NK-92 treated with Interleukin-12 subunit alpha and Interleukin-12 subunit beta, amount 100 ng/mL, for 24 hours (cell line): ENCODE data around the gene KIF3C.

ENCODE experiments used
- DNase-seq: peaks from one replicate; lab custom pipeline; 2025; lab: John Stamatoyannopoulos, UW

KIF3C gene

DNA sequence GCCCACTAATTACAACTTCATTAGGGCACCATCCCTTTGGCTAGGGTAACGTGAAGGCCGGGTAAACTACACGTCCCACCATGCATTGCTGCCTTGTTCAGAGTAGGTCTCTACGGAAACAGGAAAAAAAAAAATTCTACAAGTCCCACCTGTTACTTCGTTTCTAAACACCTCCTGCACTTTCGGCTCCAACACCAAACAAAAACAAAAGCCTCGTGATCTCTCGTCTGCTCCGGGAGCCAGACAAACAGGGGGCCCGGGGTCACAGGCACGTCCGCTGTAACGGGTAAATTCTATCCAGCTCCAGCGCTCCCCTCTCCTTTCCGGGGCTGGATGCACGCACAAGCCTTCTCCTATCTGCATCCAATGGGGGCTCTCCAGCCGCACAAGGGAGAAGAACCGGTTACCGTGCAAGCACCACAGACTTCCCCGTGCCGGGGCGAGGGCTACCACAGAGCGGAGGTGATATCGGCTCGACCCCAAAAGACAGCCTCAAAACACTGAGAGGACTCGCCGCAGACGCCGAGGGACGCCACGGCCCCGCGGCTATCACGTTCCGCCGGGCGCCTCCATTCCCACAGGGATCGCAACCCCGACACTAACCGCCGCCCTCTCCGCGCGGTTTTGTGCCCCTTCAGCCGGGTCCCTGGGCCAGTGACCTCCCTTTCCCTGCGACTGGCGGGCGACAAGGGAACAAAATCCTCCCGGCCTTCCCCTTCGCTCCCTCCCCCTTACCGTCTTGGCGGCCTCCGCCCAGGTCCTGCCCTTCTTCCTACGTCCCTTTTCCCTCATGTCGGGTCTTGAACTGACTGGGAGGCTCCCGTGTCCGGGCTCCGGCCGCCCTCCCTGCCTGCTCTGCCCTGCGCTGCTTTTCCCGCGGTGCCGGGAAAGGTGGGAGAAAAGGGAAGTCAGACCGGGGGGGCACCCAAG, 104.6 kb downstream of the KIF3C start:
- DNase-seq: peak; percentile 53
